ENCODE data around the gene CTSG.
"Not testable (repeated sequence)": the region's sequence is repeated elsewhere in the genome, so short reads cannot be mapped to it uniquely, and the experiment has no call there.

The CTSG gene

DNA sequence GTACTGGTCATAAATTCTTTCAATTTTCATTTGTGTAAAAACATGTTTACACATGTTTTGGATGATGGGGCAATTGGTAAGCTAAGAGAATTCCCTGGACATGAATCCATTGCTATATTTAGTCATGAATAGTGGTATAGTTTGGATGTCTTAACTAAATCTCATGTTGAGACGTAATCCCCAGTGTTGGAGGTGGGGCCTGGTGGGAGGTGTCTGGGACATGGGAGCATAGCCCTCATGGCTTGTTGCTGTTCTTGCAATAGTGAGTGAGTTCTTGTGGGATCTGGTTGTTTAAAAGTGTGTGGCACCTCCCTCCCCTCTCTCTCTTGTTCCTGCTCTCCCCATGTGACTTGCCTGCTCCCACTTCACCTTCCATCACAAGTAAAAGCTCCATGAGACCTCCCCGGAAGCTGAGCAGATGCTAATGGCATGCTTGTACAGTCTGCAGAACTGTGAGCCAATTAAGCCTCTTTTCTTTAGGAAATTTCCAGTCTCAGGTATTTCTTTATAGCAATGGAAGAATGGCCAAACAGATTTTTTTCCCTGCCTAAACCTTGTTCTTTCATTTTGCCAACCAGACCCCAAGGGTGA, 33.6 kb downstream of the CTSG start:
- DNase-seq (ENCODE audit: low read depth), result no peak
- TF ChIP-seq, protein P1, sequence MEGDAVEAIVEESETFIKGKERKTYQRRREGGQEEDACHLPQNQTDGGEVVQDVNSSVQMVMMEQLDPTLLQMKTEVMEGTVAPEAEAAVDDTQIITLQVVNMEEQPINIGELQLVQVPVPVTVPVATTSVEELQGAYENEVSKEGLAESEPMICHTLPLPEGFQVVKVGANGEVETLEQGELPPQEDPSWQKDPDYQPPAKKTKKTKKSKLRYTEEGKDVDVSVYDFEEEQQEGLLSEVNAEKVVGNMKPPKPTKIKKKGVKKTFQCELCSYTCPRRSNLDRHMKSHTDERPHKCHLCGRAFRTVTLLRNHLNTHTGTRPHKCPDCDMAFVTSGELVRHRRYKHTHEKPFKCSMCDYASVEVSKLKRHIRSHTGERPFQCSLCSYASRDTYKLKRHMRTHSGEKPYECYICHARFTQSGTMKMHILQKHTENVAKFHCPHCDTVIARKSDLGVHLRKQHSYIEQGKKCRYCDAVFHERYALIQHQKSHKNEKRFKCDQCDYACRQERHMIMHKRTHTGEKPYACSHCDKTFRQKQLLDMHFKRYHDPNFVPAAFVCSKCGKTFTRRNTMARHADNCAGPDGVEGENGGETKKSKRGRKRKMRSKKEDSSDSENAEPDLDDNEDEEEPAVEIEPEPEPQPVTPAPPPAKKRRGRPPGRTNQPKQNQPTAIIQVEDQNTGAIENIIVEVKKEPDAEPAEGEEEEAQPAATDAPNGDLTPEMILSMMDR (conservative IDR thresholded peaks at IDR 0.05; ENCODE audit: low read depth, low read length), result no peak
- H3K4me3 ChIP-seq (ENCODE audit: low read depth, low read length), result no peak overlapping the region

DNA sequence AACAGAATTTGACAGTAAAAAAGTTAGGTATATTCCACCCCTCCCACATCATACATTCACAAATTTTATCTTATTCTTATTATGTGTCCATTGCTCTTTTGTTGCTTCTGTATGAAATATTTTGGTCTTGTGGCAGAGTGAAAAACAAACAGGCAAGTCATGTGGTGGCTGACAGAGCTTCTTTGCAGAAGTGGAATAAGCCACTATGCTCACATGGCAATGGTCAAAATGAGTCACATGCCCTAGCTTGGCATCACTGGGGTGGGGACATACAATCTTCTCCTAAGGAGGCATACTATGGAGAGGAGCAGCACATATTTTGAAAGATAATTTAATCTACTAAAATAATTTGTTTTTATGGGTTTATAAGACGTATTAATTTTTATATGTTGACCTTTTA, 40.3 kb downstream of the CTSG start:
- TF ChIP-seq, protein P1 (conservative IDR thresholded peaks at IDR 0.05; ENCODE audit: low read depth, low read length), result no peak
- no peak for DNase-seq (ENCODE audit: low read depth)
- no peak overlapping the region for H3K4me3 ChIP-seq (ENCODE audit: low read depth, low read length)

DNA sequence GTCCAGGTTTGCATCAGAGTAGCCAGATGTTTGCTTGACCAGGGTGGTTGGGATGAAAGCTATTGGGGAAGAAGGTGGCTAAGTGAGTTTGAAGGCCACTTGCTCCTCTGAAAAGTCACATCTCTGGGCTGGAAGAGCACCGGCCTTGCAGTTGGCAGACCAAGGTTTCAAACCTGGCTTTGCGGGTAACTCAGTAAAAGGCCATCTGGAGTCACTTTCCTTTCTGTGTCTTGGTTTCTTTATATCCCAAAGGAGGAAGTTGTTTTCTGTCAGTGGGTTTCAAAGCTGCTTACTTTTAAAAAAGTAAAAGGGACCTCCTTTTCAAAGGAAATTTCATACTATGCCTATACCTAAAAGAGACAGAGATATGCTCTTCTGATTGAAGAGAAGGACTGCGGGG, 41.8 kb downstream of the CTSG start:
- TF ChIP-seq, protein P1 (conservative IDR thresholded peaks at IDR 0.05; ENCODE audit: low read depth, low read length), result no peak
- no peak overlapping the region for H3K4me3 ChIP-seq (ENCODE audit: low read depth, low read length)
- DNase-seq (ENCODE audit: low read depth), result no peak

DNA sequence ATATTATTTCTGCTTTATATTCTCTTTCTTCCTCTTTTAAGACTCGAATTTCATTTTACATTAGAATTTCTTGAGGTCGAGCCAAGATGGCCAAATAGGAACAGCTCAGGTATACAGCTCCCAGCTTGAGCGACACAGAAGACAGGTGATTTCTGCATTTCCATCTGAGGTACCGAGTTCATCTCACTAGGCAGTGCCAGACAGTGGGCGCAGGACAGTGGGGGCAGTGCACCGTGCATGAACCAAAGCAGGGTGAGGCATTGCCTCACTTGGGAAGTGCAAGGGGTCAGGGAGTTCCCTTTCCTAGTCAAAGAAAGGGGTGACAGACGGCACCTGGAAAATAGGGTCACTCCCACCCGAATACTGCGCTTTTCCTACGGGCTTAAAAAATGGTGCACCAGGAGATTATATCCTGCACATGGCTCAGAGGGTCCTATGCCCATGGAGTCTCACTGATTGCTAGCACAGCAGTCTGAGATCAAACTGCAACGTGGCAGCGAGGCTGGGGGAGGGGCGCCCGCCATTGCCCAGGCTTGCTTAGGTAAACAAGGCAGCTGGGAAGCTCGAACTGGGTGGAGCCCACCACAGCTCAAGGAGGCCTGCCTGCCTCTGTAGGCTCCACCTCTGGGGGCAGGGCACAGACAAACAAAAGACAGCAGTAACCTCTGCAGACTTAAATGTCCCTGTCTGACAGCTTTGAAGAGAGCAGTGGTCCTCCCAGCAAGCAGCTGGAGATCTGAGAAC, 50.0 kb downstream of the CTSG start:
- not testable (repeated sequence) for DNase-seq (ENCODE audit: low read depth); H3K4me3 ChIP-seq (ENCODE audit: low read depth, low read length)
